H9 (cell line): ENCODE data around the gene RPL29. TPM values are rescaled to one million over a fixed set of nuclear protein-coding genes. Genes with fewer than 3 reads are reported as not detected.

Experiments
- DNase-seq: peaks from one replicate; pipeline ENCODE4 v3.0.0-alpha.2; 2017
- H2AFZ ChIP-seq: one replicate; pipeline ENCODE4 v1.6.1; 2013; ENCODE audit warnings: mild to moderate bottlenecking, low read length, control low read depth, moderate library complexity
- H2AK5ac ChIP-seq: 2 replicates; pipeline ENCODE4 v1.6.1; 2013; ENCODE audit warnings: low read length, control low read depth, mixed read lengths; ENCODE audit not compliant: insufficient read length
- H2BK120ac ChIP-seq: one replicate; pipeline ENCODE4 v1.6.1; 2013; ENCODE audit warnings: low read depth, mild to moderate bottlenecking, low read length, control low read depth, inconsistent platforms; ENCODE audit not compliant: poor library complexity, severe bottlenecking
- H2BK12ac ChIP-seq: 2 replicates; pipeline ENCODE4 v1.6.1; 2013; ENCODE audit warnings: low read length, control low read depth, mixed read lengths, low read depth; ENCODE audit not compliant: insufficient read length
- H2BK15ac ChIP-seq: 2 replicates; pipeline ENCODE4 v1.6.1; 2013; ENCODE audit warnings: low read depth, low read length, control low read depth
- H2BK20ac ChIP-seq: one replicate; pipeline ENCODE4 v1.6.1; 2013; ENCODE audit warnings: low read depth, mild to moderate bottlenecking, low read length, control low read depth, inconsistent platforms; ENCODE audit not compliant: poor library complexity, severe bottlenecking
- H2BK5ac ChIP-seq: 2 replicates; pipeline ENCODE4 v1.6.1; 2013; ENCODE audit warnings: low read length, control low read depth, mixed read lengths; ENCODE audit not compliant: insufficient read length
- H3K14ac ChIP-seq: 2 replicates; pipeline ENCODE4 v1.6.1; 2013; ENCODE audit warnings: low read length, control low read depth; ENCODE audit not compliant: insufficient read depth
- H3K18ac ChIP-seq: 2 replicates; pipeline ENCODE4 v1.6.1; 2013; ENCODE audit warnings: low read depth, mild to moderate bottlenecking, mixed read lengths, low read length, control low read depth; ENCODE audit not compliant: insufficient read length
- H3K23ac ChIP-seq: 2 replicates; pipeline ENCODE4 v1.6.1; 2013; ENCODE audit warnings: low read length, control low read depth, mixed read lengths, low read depth; ENCODE audit not compliant: insufficient read length
- H3K23me2 ChIP-seq: 2 replicates; pipeline ENCODE4 v1.6.1; 2013; ENCODE audit warnings: low read depth, mild to moderate bottlenecking, mixed read lengths, low read length, control low read depth; ENCODE audit not compliant: insufficient read length, poor library complexity, severe bottlenecking
- H3K27ac ChIP-seq: 2 replicates; pipeline ENCODE4 v1.5.1; 2013; ENCODE audit warnings: low read length, control low read depth, mixed read lengths, low read depth; ENCODE audit not compliant: insufficient read length
- H3K27me3 ChIP-seq: 2 replicates; pipeline ENCODE4 v1.6.1; 2013; ENCODE audit warnings: low read length, control low read depth, inconsistent platforms; ENCODE audit not compliant: insufficient read depth
- H3K4ac ChIP-seq: 2 replicates; pipeline ENCODE4 v1.6.1; 2013; ENCODE audit warnings: low read depth, mild to moderate bottlenecking, control low read depth, inconsistent platforms, low read length, moderate library complexity
- H3K4me1 ChIP-seq: 2 replicates; pipeline ENCODE4 v1.6.1; 2013; ENCODE audit warnings: low read length, control low read depth, inconsistent platforms; ENCODE audit not compliant: insufficient read depth
- H3K4me2 ChIP-seq: 2 replicates; pipeline ENCODE4 v1.6.1; 2013; ENCODE audit warnings: low read length, control low read depth, mixed read lengths; ENCODE audit not compliant: insufficient read length, insufficient read depth
- H3K56ac ChIP-seq: 2 replicates; pipeline ENCODE4 v1.6.1; 2013; ENCODE audit warnings: low read depth, mild to moderate bottlenecking, mixed read lengths, low read length, control low read depth; ENCODE audit not compliant: insufficient read length
- H3K79me1 ChIP-seq: 2 replicates; pipeline ENCODE4 v1.6.1; 2013; ENCODE audit warnings: low read depth, mild to moderate bottlenecking, moderate library complexity, low read length, control low read depth, inconsistent platforms; ENCODE audit not compliant: insufficient read depth, poor library complexity, severe bottlenecking
- H3K79me2 ChIP-seq: 2 replicates; pipeline ENCODE4 v1.6.1; 2013; ENCODE audit warnings: low read length, control low read depth, inconsistent platforms; ENCODE audit not compliant: insufficient read depth
- H3K9ac ChIP-seq: 2 replicates; pipeline ENCODE4 v1.6.1; 2013; ENCODE audit warnings: low read length, control low read depth, mixed read lengths; ENCODE audit not compliant: insufficient read length; ENCODE audit errors: extremely low read depth
- H3K9me3 ChIP-seq: one replicate; pipeline ENCODE4 v1.6.1; 2013; ENCODE audit warnings: low read depth, low read length, inconsistent platforms; ENCODE audit not compliant: control insufficient read depth
- H3T11ph ChIP-seq: one replicate; pipeline ENCODE4 v1.6.1; 2013; ENCODE audit warnings: mild to moderate bottlenecking, low read length, control low read depth, inconsistent platforms
- H4K20me1 ChIP-seq: one replicate; pipeline ENCODE4 v1.6.1; 2013; ENCODE audit not compliant: control insufficient read depth, insufficient read length, insufficient read depth
- H4K5ac ChIP-seq: 2 replicates; pipeline ENCODE4 v1.6.1; 2013; ENCODE audit warnings: low read depth, mild to moderate bottlenecking, mixed read lengths, low read length, control low read depth; ENCODE audit not compliant: insufficient read length
- H4K8ac ChIP-seq: replicated peaks from 2 replicates; pipeline ENCODE4 v1.6.1; 2013; ENCODE audit warnings: low read length, control low read depth, mixed read lengths, low read depth; ENCODE audit not compliant: insufficient read length
- H4K91ac ChIP-seq: 2 replicates; pipeline ENCODE4 v1.6.1; 2013; ENCODE audit warnings: low read depth, mild to moderate bottlenecking, moderate library complexity, mixed read lengths, low read length, control low read depth; ENCODE audit not compliant: insufficient read length
- H3K27ac Mint-ChIP-seq, 3 experiments: 2 replicates in 2 of 3; 3 replicates in 1 of 3; pipeline ENCODE4 v1.8.0; 2020 to 2021; ENCODE audit warnings: mixed read lengths in 3 of 3, mild to moderate bottlenecking in 1 of 3, moderate library complexity in 1 of 3
- H3K27me3 Mint-ChIP-seq: 2 replicates; pipeline ENCODE4 v1.8.0; 2021; ENCODE audit warnings: low read depth, mild to moderate bottlenecking, moderate library complexity, mixed read lengths
- H3K36me3 Mint-ChIP-seq, 3 experiments: 2 replicates in 2 of 3; 3 replicates in 1 of 3; pipeline ENCODE4 v1.8.0; 2020 to 2021; ENCODE audit warnings: low read depth in 3 of 3, mixed read lengths in 3 of 3; ENCODE audit not compliant: insufficient read depth in 1 of 3
- H3K4me1 Mint-ChIP-seq, 2 experiments: 2 replicates each; pipeline ENCODE4 v1.8.0; 2020; ENCODE audit warnings: mixed read lengths in 2 of 2
- H3K4me3 Mint-ChIP-seq, 2 experiments: 2 replicates in 1 of 2; 3 replicates in 1 of 2; pipeline ENCODE4 v1.8.0; 2020 to 2021; ENCODE audit warnings: mild to moderate bottlenecking in 2 of 2, mixed read lengths in 2 of 2, moderate library complexity in 1 of 2
- H3K9me3 Mint-ChIP-seq, 2 experiments: 2 replicates in 1 of 2; 3 replicates in 1 of 2; pipeline ENCODE4 v1.8.0; 2020; ENCODE audit warnings: mild to moderate bottlenecking in 2 of 2, mixed read lengths in 2 of 2, moderate library complexity in 1 of 2
- CTCF ChIP-seq: fragments of 200-600 bp; sonication (generic); conservative IDR thresholded peaks from 3 replicates; pipeline ENCODE4 v1.8.0; 2021; ENCODE audit warnings: antibody characterized with exemption, mild to moderate bottlenecking
- WGBS: extraction: QIAGEN DNeasy Blood & Tissue Kit; methylation state at CpG from one replicate; pipeline ENCODE4 v1.1.7; 2013; ENCODE audit warnings: missing lambda C conversion rate, low lambda C conversion rate, mixed read lengths; ENCODE audit not compliant: insufficient read length; ENCODE audit errors: extremely low coverage; 5-methylcytosine and 5-hydroxymethylcytosine counted together
- total RNA-seq: library from RNA; stranded (reverse); gene quantifications from 2 replicates; pipeline ENCODE4 v1.2.1, GENCODE V29; 2021

RPL29 gene
- total RNA-seq, 1 experiment from 2014 or later, result 1,592 TPM

- Histone ChIP-seq H3K9me3 (no peaks in the 10 kb centered on the region), H2AFZ (no peak overlapping the region), H3K4me2 (no peak overlapping the region), H3K56ac (no peak overlapping the region), H4K8ac (no peak overlapping the region), H2BK20ac (no peak overlapping the region), H4K5ac (no peak overlapping the region), H3K27ac (no peak overlapping the region), H4K20me1 (no peaks in the 10 kb centered on the region), H2AK5ac (no peak overlapping the region), H3K23ac (no peak overlapping the region), H3K79me1 (no peaks in the 10 kb centered on the region), H3K9ac (no peak overlapping the region), H3K27me3 (no peaks in the 10 kb centered on the region), H2BK120ac (no peak overlapping the region), H3K4me1 (no peaks in the 10 kb centered on the region), H3K23me2 (no peaks in the 10 kb centered on the region), H3K18ac (no peak overlapping the region), H2BK5ac (no peak overlapping the region), H4K91ac (no peak overlapping the region), H2BK15ac (no peak overlapping the region), H3K4ac (no peak overlapping the region), H3K79me2 (no peaks in the 10 kb centered on the region), H2BK12ac (no peak overlapping the region), H3T11ph (no peak overlapping the region), H3K14ac (no peak overlapping the region)
- H3K27me3 Mint-ChIP-seq, result no peaks in the 10 kb centered on the region
- no peak overlapping the region for H3K27ac Mint-ChIP-seq
- no peak overlapping the region for H3K4me3 Mint-ChIP-seq
- WGBS, result no CpG with 5 or more reads among the region's 11 CpGs
- no peak for TF ChIP-seq CTCF
- no peaks in the 10 kb centered on the region for H3K36me3 Mint-ChIP-seq
- H3K9me3 Mint-ChIP-seq, result no peaks in the 10 kb centered on the region
- H3K4me1 Mint-ChIP-seq, result peaks cover 0 to 8% of the 10 kb centered on the region in 2 experiments; a peak in 2 of 4 replicates
- DNase-seq, result no peak
Measured at GRCh38 chr3:52032702-52033408, 37.2 kb upstream of the RPL29 start.
